HepG2 (cell line): ENCODE measurements around the gene ERMARD. TPM values are rescaled to one million over a fixed set of nuclear protein-coding genes. Genes with fewer than 3 reads are reported as not detected.

Experiments used
- CBX2 ChIP-seq, 2 experiments: fragments of 200-600 bp in 1 of 2; sonication (generic); formaldehyde crosslinking in 1 of 2; IDR thresholded peaks; 2 replicates each; pipeline versions ENCODE4 v1.7.0 to v1.8.1; 2018 to 2022; ENCODE audit warnings: low read depth in 2 of 2, low read length in 1 of 2, mild to moderate bottlenecking in 1 of 2, missing genetic modification reagents in 1 of 2
- EP300 ChIP-seq, 3 experiments: sonication (generic) in 1 of 3; formaldehyde crosslinking in 1 of 3; IDR thresholded peaks; 2 replicates each; pipeline versions ENCODE4 v1.5.1 to v1.6.1; 2011 to 2020; ENCODE audit warnings: low read depth in 2 of 3, low read length in 2 of 3, borderline replicate concordance in 1 of 3, improper control_type of control experiment in 1 of 3, mild to moderate bottlenecking in 1 of 3, missing genetic modification reagents in 1 of 3, moderate library complexity in 1 of 3
- HINFP ChIP-seq: sonication (generic); formaldehyde crosslinking; IDR thresholded peaks from 2 replicates; pipeline ENCODE4 v1.4.0; 2020; ENCODE audit warnings: low read depth, mild to moderate bottlenecking, missing genetic modification reagents
- HMGXB4 ChIP-seq, 2 experiments: sonication (generic) in 1 of 2; formaldehyde crosslinking in 1 of 2; IDR thresholded peaks; 2 replicates each; pipeline versions ENCODE4 v1.4.0 to v1.6.1; 2018 to 2020; ENCODE audit warnings: missing genetic modification reagents in 2 of 2, borderline replicate concordance in 1 of 2, low read depth in 1 of 2, mild to moderate bottlenecking in 1 of 2, missing biosample characterization in 1 of 2
- KLF12 ChIP-seq: sonication (generic); formaldehyde crosslinking; IDR thresholded peaks from 2 replicates; pipeline ENCODE4 v1.4.0; 2020; ENCODE audit warnings: missing genetic modification reagents, borderline replicate concordance
- LCORL ChIP-seq, 2 experiments: fragments of 450-650 bp in 1 of 2; sonication (generic) in 1 of 2; formaldehyde crosslinking in 1 of 2; IDR thresholded peaks; 2 replicates each; pipeline versions ENCODE4 v1.5.0 to v1.6.1; 2017 to 2020; ENCODE audit warnings: antibody characterized with exemption in 1 of 2, missing genetic modification reagents in 1 of 2
- MAX ChIP-seq: IDR thresholded peaks from 2 replicates; pipeline ENCODE4 v1.6.1; 2012; ENCODE audit warnings: inconsistent platforms
- RNF2 ChIP-seq: fragments of 450-650 bp; conservative IDR thresholded peaks from 2 replicates; pipeline ENCODE4 v1.6.1; 2016; ENCODE audit warnings: low read depth
- SIX1 ChIP-seq: sonication (generic); formaldehyde crosslinking; IDR thresholded peaks from 2 replicates; pipeline ENCODE4 v1.4.0; 2020; ENCODE audit warnings: missing genetic modification reagents, borderline replicate concordance
- SP140L ChIP-seq: sonication (generic); formaldehyde crosslinking; IDR thresholded peaks from 2 replicates; pipeline ENCODE4 v1.4.0; 2020; ENCODE audit warnings: missing genetic modification reagents, borderline replicate concordance
- TFDP1 ChIP-seq: IDR thresholded peaks from 2 replicates; pipeline ENCODE4 v1.6.1; 2016; ENCODE audit warnings: missing compliant biosample characterization, missing genetic modification reagents, borderline replicate concordance
- ZHX1 ChIP-seq: sonication (generic); formaldehyde crosslinking; IDR thresholded peaks from 2 replicates; pipeline ENCODE4 v1.8.1; 2022; ENCODE audit warnings: low read depth, mild to moderate bottlenecking, missing genetic modification reagents
- ZNF234 ChIP-seq: sonication (generic); formaldehyde crosslinking; conservative IDR thresholded peaks from 2 replicates; pipeline ENCODE4 v1.5.1; 2020; ENCODE audit warnings: mild to moderate bottlenecking, missing genetic modification reagents
- ZNF329 ChIP-seq: sonication (generic); formaldehyde crosslinking; IDR thresholded peaks from 2 replicates; pipeline ENCODE4 v1.9.0; 2021; ENCODE audit warnings: low read depth, mild to moderate bottlenecking, missing genetic modification reagents
- ZNF382 ChIP-seq: sonication (generic); formaldehyde crosslinking; IDR thresholded peaks from 2 replicates; pipeline ENCODE4 v1.5.0; 2020; ENCODE audit warnings: missing genetic modification reagents, mild to moderate bottlenecking, borderline replicate concordance
- ZNF550 ChIP-seq: sonication (generic); formaldehyde crosslinking; IDR thresholded peaks from 2 replicates; pipeline ENCODE4 v1.4.0; 2020; ENCODE audit warnings: mild to moderate bottlenecking, missing genetic modification reagents, borderline replicate concordance
- ZNF761 ChIP-seq: sonication (generic); formaldehyde crosslinking; conservative IDR thresholded peaks from 2 replicates; pipeline ENCODE4 v1.4.0; 2020; ENCODE audit warnings: mild to moderate bottlenecking, missing genetic modification reagents
- ZNF772 ChIP-seq: sonication (generic); formaldehyde crosslinking; IDR thresholded peaks from 2 replicates; pipeline ENCODE4 v1.5.0; 2020; ENCODE audit warnings: mild to moderate bottlenecking, missing genetic modification reagents
- ZSCAN21 ChIP-seq: sonication (generic); formaldehyde crosslinking; IDR thresholded peaks from 2 replicates; pipeline ENCODE4 v1.8.0; 2022; ENCODE audit warnings: mild to moderate bottlenecking, missing genetic modification reagents, moderate library complexity, borderline replicate concordance
- polyA plus RNA-seq, 8 experiments: library from polyadenylated mRNA; depleted of rRNA in 3 of 8; stranded (reverse) in 7 of 8; unstranded in 1 of 8; fragments of >200 nt; fragmentation: Illumina TruSeq in 4 of 8; extraction: Trizol in 4 of 8; gene quantifications; 2 replicates each; pipeline versions ENCODE4 v1.2.1 to v1.2.3, GENCODE V29; 2011 to 2016; ENCODE audit warnings: low read depth in 4 of 8, missing spikeins in 1 of 8, mixed read lengths in 1 of 8; ENCODE audit not compliant: insufficient read depth in 1 of 8
- total RNA-seq, 5 experiments: library from RNA; depleted of rRNA; stranded (reverse); fragments of >200 nt; fragmentation: Illumina TruSeq; extraction: Trizol; gene quantifications; 2 replicates each; pipeline ENCODE4 v1.2.3, GENCODE V29; 2016; ENCODE audit warnings: low read depth in 1 of 5

ERMARD gene
- total and polyA plus RNA-seq, 2 of the 13 experiments (the other 11 are each of a cell fraction or from before 2014, with no cell fraction given): 8.8 to 10.7 TPM

GRCh38 chr6:169722362-169723199, 28.8 kb upstream of the ERMARD start (continued):
- TF ChIP-seq ZHX1 (CRISPR knock-in tag) (no peak), CBX2 (IDR thresholded peaks at IDR 0.05; ENCODE audit: low read depth, low read length) (no peak), CBX2 (CRISPR knock-in tag; IDR thresholded peaks at IDR 0.05; ENCODE audit: low read depth) (no peak), KLF12 (CRISPR knock-in tag) (no peak), ZNF382 (CRISPR knock-in tag) (no peak), ZNF550 (CRISPR knock-in tag) (peak; percentile 86; the same call in 1 of the 2 replicates), ZNF234 (CRISPR knock-in tag) (no peak), ZNF761 (CRISPR knock-in tag) (no peak), HMGXB4 (CRISPR knock-in tag; IDR thresholded peaks at IDR 0.05; ENCODE audit: borderline replicate concordance in 1 of 2, low read depth in 1 of 2) (no peak; a peak in 1 of 4 replicates), RNF2 (no peak), SIX1 (CRISPR knock-in tag) (no peak), MAX (peak; percentile 40; the same call in 1 of the 2 replicates), ZNF329 (CRISPR knock-in tag) (no peak), LCORL (IDR thresholded peaks at IDR 0.05) (no peak), LCORL (CRISPR knock-in tag; IDR thresholded peaks at IDR 0.05) (no peak; the same call in 1 of the 2 replicates), EP300 (IDR thresholded peaks at IDR 0.05; ENCODE audit: low read depth in 2 of 2, low read length in 2 of 2) (no peak), EP300 (CRISPR knock-in tag; IDR thresholded peaks at IDR 0.05; ENCODE audit: borderline replicate concordance) (no peak), TFDP1 (CRISPR knock-in tag) (no peak), SP140L (CRISPR knock-in tag) (no peak), HINFP (CRISPR knock-in tag) (no peak), ZNF772 (CRISPR knock-in tag) (no peak), ZSCAN21 (CRISPR knock-in tag) (no peak)
